Heart left ventricle (tissue), 16 donors: ENCODE measurements around the gene EPO. TPM values are rescaled to one million over a fixed set of nuclear protein-coding genes. Genes with fewer than 3 reads are reported as not detected.

Source experiments
- ATAC-seq, 4 donors: fragments of 200-7000 bp; cut with Tn5 transposase; one replicate each; pipeline ENCODE4 v1.9.1; 2020 to 2022; ENCODE audit warnings: moderate library complexity in 4 of 4, mild to moderate bottlenecking in 3 of 4, moderate number of reproducible peaks in 1 of 4
- DNase-seq, 5 donors: peaks; one replicate each; pipeline ENCODE4 v3.0.0-alpha.2; 2020
- H3K27ac ChIP-seq, 12 donors: fragments of 200-600 bp; sonication (generic) in 4 of 12; one replicate each; pipeline versions ENCODE4 v1.5.0 to v1.8.0; 2016 to 2022; ENCODE audit warnings: mild to moderate bottlenecking in 2 of 12
- H3K27me3 ChIP-seq, 9 donors: fragments of 200-600 bp; sonication (generic) in 2 of 9; one replicate each; pipeline versions ENCODE4 v1.5.1 to v1.8.0; 2016 to 2022; ENCODE audit warnings: mild to moderate bottlenecking in 3 of 9
- H3K36me3 ChIP-seq, 9 donors: fragments of 200-600 bp; sonication (generic) in 2 of 9; one replicate each; pipeline versions ENCODE4 v1.5.0 to v1.8.0; 2018 to 2022; ENCODE audit warnings: mild to moderate bottlenecking in 2 of 9
- H3K4me1 ChIP-seq, 12 donors: fragments of 200-600 bp; sonication (generic) in 4 of 12; one replicate each; pipeline versions ENCODE4 v1.5.0 to v1.8.0; 2016 to 2022; ENCODE audit warnings: mild to moderate bottlenecking in 3 of 12
- H3K4me3 ChIP-seq, 12 donors: fragments of 200-600 bp; sonication (generic) in 4 of 12; one replicate each; pipeline versions ENCODE4 v1.5.0 to v1.8.0; 2017 to 2022; ENCODE audit warnings: mild to moderate bottlenecking in 9 of 12, moderate library complexity in 4 of 12
- H3K9me3 ChIP-seq, 12 donors: fragments of 200-600 bp; sonication (generic) in 4 of 12; one replicate each; pipeline versions ENCODE4 v1.5.0 to v1.8.0; 2016 to 2022; ENCODE audit warnings: mild to moderate bottlenecking in 1 of 12
- CTCF ChIP-seq, 12 donors: fragments of 200-600 bp; sonication (generic) in 4 of 12; IDR thresholded peaks; one replicate each; pipeline versions ENCODE4 v1.5.0 to v1.8.0; 2018 to 2022; ENCODE audit warnings: antibody characterized with exemption in 12 of 12, mild to moderate bottlenecking in 5 of 12
- POLR2A ChIP-seq, 2 donors: fragments of 450-650 bp; IDR thresholded peaks; one replicate each; pipeline ENCODE4 v1.6.1; 2017; ENCODE audit warnings: antibody characterized with exemption in 2 of 2, mild to moderate bottlenecking in 2 of 2, moderate library complexity in 2 of 2
- WGBS, 4 donors: extraction: QIAGEN DNeasy Blood & Tissue Kit in 2 of 4; methylation state at CpG; one replicate each; pipeline versions ENCODE4 v1.1.5 to v1.1.7; 2013 to 2018; 5-methylcytosine and 5-hydroxymethylcytosine counted together
- intact Hi-C, 10 donors: fragments of 100-400 bp; cut with DNase I; formaldehyde crosslinking; loops; one replicate each; pipeline versions ENCODE4 v1.11.1 to v1.14.2; 2022
- long read RNA-seq, 3 donors: library from polyadenylated mRNA; unstranded; transcript quantifications; one replicate each; pipeline ENCODE4 v2.0.0, GENCODE V29; 2020 to 2021
- polyA plus RNA-seq, 2 donors: library from polyadenylated mRNA; stranded (reverse); fragments of 200-250 nt; gene quantifications; one replicate each; pipeline ENCODE4 v1.2.3, GENCODE V29; 2013
- total RNA-seq, 9 donors: library from RNA; depleted of rRNA in 2 of 9; stranded (reverse); fragments of >200 nt in 2 of 9; fragmentation: NEBNext Ultra II Directional in 3 of 9; extraction: Animal tissue kit (Norgen Biotek cat#: 25700) in 3 of 9; gene quantifications; one replicate each; pipeline versions ENCODE4 v1.1.0 to v1.2.4, GENCODE V29; 2016 to 2023
- donor health status: ischemic (EF 13 %, LVEDD 7.1; RV severe dilation, severe dysfunction).
- donor health status: healthy with polysubstance abuse.
- donor health status: DM: no; HTN: yes; CAD: no.
- donor health status: DM: no; HTN: no; CAD: no.
- donor health status: ischemic (EF 25% LVEDD 6.9; RV normal size, moderate dysfunction).
- donor health status: ischemic (EF 25% LVEDD 5.7; RV mildly dilated, moderate dysfunction).
- donor health status: healthy.
- donor health status: DM: yes; HTN: yes; CAD: no.
- donor health status: ischemic (EF 35%, LVEDD 5.7; RV mildly dilated, moderate dysfunction).
- donor health status: nonischemic (EF 11% LVEDD 7.7; RV severe dilation, severe dysfunction).
- donor health status: DM: yes; HTN: yes; CAD: no.
- donor health status: PGD.
- donor health status: ischemic (EF 29% LVEDD 5.4; RV normal size, mild dysfunction).
- donor health status: nonischemic (EF 23%, LVEDD 6.1; RV moderate dilation, normal function).

EPO gene
- not detected for total RNA-seq
- not detected for polyA plus RNA-seq
- long read RNA-seq, donor 1, result 0 reads
- long read RNA-seq, donor 2, result 0 reads
- long read RNA-seq, donor 3, result 0 reads

DNA sequence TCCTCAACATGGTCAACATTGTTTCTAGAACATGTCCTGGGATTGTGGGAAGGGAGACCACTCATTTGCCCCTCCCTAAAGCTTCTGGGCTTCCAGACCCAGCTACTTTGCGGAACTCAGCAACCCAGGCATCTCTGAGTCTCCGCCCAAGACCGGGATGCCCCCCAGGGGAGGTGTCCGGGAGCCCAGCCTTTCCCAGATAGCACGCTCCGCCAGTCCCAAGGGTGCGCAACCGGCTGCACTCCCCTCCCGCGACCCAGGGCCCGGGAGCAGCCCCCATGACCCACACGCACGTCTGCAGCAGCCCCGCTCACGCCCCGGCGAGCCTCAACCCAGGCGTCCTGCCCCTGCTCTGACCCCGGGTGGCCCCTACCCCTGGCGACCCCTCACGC lies at the start of gene EPO:
EPO (plus strand) TSS at position 190 of the 392 bp plus-strand sequence. CDS start 513 bp downstream, outside the sequence.
- TF ChIP-seq CTCF (IDR thresholded peaks at IDR 0.05), result no peak
- no peak for TF ChIP-seq POLR2A (IDR thresholded peaks at IDR 0.05)
- Histone ChIP-seq H3K36me3 (no peaks in the 10 kb centered on the region), H3K4me3 (peak within 1 kb of the TSS in 2 of 12 donors; percentile 5 to 28), H3K27me3 (peaks cover 11 to 52% (median 36%) of the 10 kb centered on the region in 9 donors), H3K27ac (no peak within 1 kb of the TSS), H3K9me3 (no peaks in the 10 kb centered on the region), H3K4me1 (peaks cover 0 to 11% (median 0%) of the 10 kb centered on the region in 12 donors)
- DNase-seq (peak in 1 of 5 donors; percentile 54), ATAC-seq (no peak)
- intact Hi-C loops, result loop anchor here in 2 of 10 donors (10.0 kb wide), 2 partner anchors 155 to 255 kb away; partner anchors contain the start of gene SPACDR (in 1 of the 2)
- WGBS, 4 donors, result 1 to 7% (median 2%) methylated on average over 6 to 21 of the region's 21 CpGs

DNA sequence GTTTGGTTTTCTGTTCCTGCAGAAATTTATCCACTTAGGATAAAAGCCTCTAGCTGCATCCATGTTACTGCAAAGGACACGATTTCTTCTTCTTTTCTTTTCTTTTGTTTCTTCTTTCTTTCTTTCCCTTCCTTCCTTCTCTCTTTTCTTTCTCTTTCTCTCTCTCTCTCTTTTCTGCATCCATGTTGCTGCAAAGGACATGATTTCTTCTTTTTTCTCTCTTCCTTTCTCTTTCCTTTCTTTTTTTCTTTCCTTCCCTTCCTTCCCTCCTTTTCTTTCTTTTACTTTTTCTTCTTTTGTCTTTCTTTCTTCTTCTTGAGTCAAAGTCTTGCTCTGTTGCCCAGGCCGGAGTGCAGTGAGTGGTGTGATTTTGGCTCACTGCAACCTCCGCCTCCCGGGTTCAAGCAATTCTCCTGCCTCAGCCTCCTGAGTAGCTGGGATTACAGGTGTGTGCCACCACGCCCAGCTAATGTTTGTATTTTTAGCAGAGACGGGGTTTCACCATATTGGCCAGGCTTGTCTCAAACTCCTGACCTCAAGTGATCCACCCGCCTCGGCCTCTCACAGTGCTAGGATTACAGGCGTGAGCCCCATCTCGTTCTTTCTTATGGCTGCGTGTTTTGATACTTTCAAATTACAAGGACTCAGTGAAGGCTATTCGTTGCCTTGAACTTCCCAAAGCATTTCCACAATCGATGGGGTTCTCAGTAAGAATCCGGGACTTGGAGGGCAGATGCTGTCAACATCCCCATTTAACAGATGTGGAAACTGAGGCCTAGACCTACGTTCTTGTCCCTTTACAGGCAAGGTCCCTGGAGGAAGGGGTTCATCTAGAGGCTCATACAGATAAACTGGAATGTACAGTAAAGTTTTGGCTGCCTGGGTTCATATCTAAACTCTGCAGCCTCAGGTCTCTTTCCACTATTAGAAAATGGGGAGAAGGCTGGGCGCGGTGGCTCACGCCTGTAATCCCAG lies 48.6 kb upstream of the EPO start:
- no peak overlapping the region for H3K27ac ChIP-seq
- intact Hi-C loops, result loop anchor here in 4 of 10 donors (2.0 to 10.0 kb wide), 5 partner anchors 44 to 87 kb away; partner anchors contain the start of genes FBXO24 (in 3 of the 4), LRCH4 (in 3 of the 4) and MOSPD3 (in 2 of the 4)
- peaks cover 0 to 5% (median 3%) of the 10 kb centered on the region in 9 donors for H3K36me3 ChIP-seq
- no peaks in the 10 kb centered on the region for H3K9me3 ChIP-seq
- DNase-seq (no peak), ATAC-seq (no peak)
- H3K4me3 ChIP-seq, result no peak overlapping the region
- 91 to 93% (median 92%) methylated on average over 18 of the region's 18 CpGs for WGBS, 4 donors
- TF ChIP-seq POLR2A (IDR thresholded peaks at IDR 0.05), result no peak
- TF ChIP-seq CTCF (IDR thresholded peaks at IDR 0.05), result no peak
- no peaks in the 10 kb centered on the region for H3K27me3 ChIP-seq
- H3K4me1 ChIP-seq, result peaks cover 0 to 23% (median 10%) of the 10 kb centered on the region in 12 donors

- Histone ChIP-seq H3K36me3 (peaks cover 0 to 23% (median 21%) of the 10 kb centered on the region in 9 donors), H3K4me3 (peak within 1 kb of the TSS; percentile 79 to 100 (median 96)), H3K4me1 (peaks cover 0 to 35% (median 12%) of the 10 kb centered on the region in 12 donors), H3K27ac (peak within 1 kb of the TSS; percentile 88 to 100 (median 98)), H3K27me3 (no peaks in the 10 kb centered on the region), H3K9me3 (no peaks in the 10 kb centered on the region)
- ATAC-seq (peak; percentile 89 to 96 (median 92)), DNase-seq (peak; percentile 99 to 100 (median 99))
- WGBS, 4 donors, result 0 to 1% (median 0%) methylated on average over 21 to 65 of the region's 65 CpGs
- intact Hi-C loops, result loop anchor here in 6 of 10 donors (1.0 to 10.0 kb wide), 8 partner anchors 46 to 89 kb away; partner anchors contain the start of genes FBXO24 (in 4 of the 6), LRCH4 (in 4 of the 6) and MOSPD3 (in 4 of the 6)
- TF ChIP-seq POLR2A (IDR thresholded peaks at IDR 0.05), result peak; percentile 34 to 77
- TF ChIP-seq CTCF (IDR thresholded peaks at IDR 0.05), result no peak
These were observed 46.8 kb upstream of the EPO start, which contains the start of gene GNB2 for GRCh38 chr7:100673302-100673941. Gene GNB2, plus strand, starts transcription at chr7:100673740. Its CDS starts 2,526 bp downstream, at chr7:100676266.
